Cardiac muscle cell (in vitro differentiated cells and primary cell): ENCODE results near the gene HDAC11. TPM values are rescaled to one million over a fixed set of nuclear protein-coding genes. Genes with fewer than 3 reads are reported as not detected.

Experiments used
- DNase-seq, 2 donors: peaks; one replicate each; pipeline versions ENCODE4 v3.0.0 to v3.0.0-alpha.2; 2010 to 2017; ENCODE audit warnings: low read depth in 1 of 2, low spot score in 1 of 2
- H3K27ac ChIP-seq: fragments of 200-600 bp; sonication (generic); 2 replicates; pipeline ENCODE4 v1.5.1; 2016
- H3K27me3 ChIP-seq: fragments of 200-600 bp; sonication (generic); 2 replicates; pipeline ENCODE4 v1.6.0; 2016; ENCODE audit warnings: control low read depth
- H3K36me3 ChIP-seq: fragments of 200-600 bp; sonication (generic); 2 replicates; pipeline ENCODE4 v1.5.1; 2016; ENCODE audit warnings: control low read depth
- H3K4me1 ChIP-seq: fragments of 200-600 bp; sonication (generic); 2 replicates; pipeline ENCODE4 v1.8.1; 2017; ENCODE audit warnings: low read depth, mild to moderate bottlenecking, mixed run types
- H3K4me3 ChIP-seq: fragments of 200-600 bp; sonication (generic); 2 replicates; pipeline ENCODE4 v1.5.1; 2016; ENCODE audit warnings: mild to moderate bottlenecking
- H3K9me3 ChIP-seq: fragments of 200-600 bp; sonication (generic); 2 replicates; pipeline ENCODE4 v1.5.1; 2017; ENCODE audit warnings: low read depth, mild to moderate bottlenecking, control low read depth
- polyA plus RNA-seq: library from polyadenylated mRNA; unstranded; fragments of >200 nt; fragmentation: Nextera tagmentation; extraction: Ambion mirVana; gene quantifications from 2 replicates; pipeline ENCODE4 v1.2.1, GENCODE V29; 2016
- total RNA-seq: library from RNA; depleted of rRNA; stranded (reverse); fragments of >200 nt; gene quantifications from 2 replicates; pipeline ENCODE4 v1.2.3, GENCODE V29; 2016
- TF ChIP-seq, protein P1 (sequence below): IDR thresholded peaks from 2 replicates; pipeline ENCODE4 v1.5.1; 2012; ENCODE audit warnings: low read depth, mild to moderate bottlenecking, low read length

HDAC11 gene
- total and polyA plus RNA-seq, 2 experiments from 2014 or later: 27.1 to 35.7 TPM

DNA sequence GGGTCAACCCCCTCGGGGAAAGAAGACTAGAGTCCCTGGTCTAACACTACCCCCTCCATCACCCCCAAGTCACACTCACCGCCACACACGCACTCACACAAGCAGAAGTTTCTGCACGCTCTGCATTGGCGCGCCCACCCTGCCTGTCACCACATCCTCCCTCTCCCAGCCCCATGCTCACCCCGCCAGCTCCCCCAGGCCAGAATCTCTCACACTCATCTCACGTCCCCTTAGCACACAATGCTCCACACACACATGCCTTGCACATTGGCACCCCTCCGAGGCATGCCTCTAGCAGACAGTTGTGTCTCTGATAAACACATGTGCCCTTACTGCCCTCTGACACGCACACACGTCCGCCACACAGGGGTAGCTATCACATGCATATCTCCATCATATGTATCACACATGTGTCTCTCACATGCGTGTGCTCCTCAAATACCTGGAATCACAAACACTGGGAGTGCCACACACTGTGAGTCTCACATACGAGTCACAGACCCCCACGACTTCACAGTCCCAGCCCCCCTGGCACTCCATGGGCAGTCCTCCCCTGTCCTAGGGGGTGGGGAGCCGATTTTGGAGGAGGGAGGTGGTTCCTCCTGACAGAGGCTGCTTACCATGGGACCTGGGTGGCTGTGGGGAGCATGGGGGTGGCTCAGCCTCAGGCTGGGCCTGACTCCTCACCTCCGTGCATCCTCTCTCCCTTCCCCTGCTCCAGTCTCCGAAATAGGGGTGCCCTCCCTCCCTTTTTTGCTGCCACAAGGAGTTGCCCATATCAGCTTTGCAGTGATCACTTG, 69.7 kb downstream of the HDAC11 start:
- H3K4me1 ChIP-seq: peaks cover 14% of the 10 kb centered on the region
- no peak overlapping the region for H3K4me3 ChIP-seq
- TF ChIP-seq, protein P1, sequence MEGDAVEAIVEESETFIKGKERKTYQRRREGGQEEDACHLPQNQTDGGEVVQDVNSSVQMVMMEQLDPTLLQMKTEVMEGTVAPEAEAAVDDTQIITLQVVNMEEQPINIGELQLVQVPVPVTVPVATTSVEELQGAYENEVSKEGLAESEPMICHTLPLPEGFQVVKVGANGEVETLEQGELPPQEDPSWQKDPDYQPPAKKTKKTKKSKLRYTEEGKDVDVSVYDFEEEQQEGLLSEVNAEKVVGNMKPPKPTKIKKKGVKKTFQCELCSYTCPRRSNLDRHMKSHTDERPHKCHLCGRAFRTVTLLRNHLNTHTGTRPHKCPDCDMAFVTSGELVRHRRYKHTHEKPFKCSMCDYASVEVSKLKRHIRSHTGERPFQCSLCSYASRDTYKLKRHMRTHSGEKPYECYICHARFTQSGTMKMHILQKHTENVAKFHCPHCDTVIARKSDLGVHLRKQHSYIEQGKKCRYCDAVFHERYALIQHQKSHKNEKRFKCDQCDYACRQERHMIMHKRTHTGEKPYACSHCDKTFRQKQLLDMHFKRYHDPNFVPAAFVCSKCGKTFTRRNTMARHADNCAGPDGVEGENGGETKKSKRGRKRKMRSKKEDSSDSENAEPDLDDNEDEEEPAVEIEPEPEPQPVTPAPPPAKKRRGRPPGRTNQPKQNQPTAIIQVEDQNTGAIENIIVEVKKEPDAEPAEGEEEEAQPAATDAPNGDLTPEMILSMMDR: no peak
- H3K27me3 ChIP-seq: no peaks in the 10 kb centered on the region
- no peak overlapping the region for H3K27ac ChIP-seq
- DNase-seq: no peak
- no peaks in the 10 kb centered on the region for H3K36me3 ChIP-seq
- H3K9me3 ChIP-seq: no peaks in the 10 kb centered on the region

DNA sequence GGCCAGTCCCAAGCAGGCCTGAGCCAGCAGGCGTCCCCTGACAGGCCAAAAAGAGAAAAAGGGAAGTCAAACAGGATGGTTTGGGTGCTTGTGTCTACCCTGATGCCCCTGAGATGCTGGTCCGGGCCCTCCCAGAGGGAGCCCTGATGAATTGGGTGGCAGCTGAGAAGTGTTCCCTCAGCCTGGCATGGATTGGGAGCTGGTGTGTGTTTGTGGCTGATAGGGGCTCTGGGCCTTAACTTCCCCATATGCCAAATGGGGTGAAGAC, 70.3 kb downstream of the HDAC11 start:
- no peak for DNase-seq
- TF ChIP-seq, protein P1: no peak
- Histone ChIP-seq H3K9me3 (no peaks in the 10 kb centered on the region), H3K4me3 (no peak overlapping the region), H3K4me1 (peaks cover 14% of the 10 kb centered on the region), H3K36me3 (no peaks in the 10 kb centered on the region), H3K27me3 (no peaks in the 10 kb centered on the region), H3K27ac (no peak overlapping the region)

DNA sequence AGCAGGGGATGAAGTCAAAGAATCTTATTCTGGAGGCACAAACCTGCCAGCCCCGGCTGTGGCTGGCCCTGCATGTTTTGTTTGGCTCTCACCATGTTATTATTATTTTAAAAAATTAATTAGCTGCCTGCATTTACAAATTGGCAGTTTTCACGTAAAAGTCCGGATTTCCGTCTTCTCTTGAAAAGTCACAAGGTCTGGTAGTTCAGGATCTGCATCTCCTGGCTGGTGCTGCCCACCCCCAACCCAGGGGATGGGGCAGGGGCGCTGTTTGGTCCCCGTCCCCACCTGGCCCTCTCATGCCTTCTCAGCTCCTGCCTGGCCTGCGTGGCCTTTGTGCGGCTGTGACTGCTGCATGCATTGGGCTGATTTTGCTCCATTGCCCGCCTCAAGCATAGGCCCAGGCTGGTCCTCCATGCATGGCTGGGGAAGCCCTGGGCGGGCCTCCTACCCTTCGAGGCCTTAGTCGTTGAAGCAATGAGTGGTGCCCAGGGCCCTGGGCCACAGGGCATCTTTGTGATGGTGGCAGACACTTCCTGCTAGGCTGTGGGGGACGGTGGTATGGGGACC, 70.8 kb downstream of the HDAC11 start:
- peaks cover 15% of the 10 kb centered on the region for H3K4me1 ChIP-seq
- no peaks in the 10 kb centered on the region for H3K36me3 ChIP-seq
- TF ChIP-seq, protein P1: no peak
- no peaks in the 10 kb centered on the region for H3K27me3 ChIP-seq
- H3K4me3 ChIP-seq: no peak overlapping the region
- no peaks in the 10 kb centered on the region for H3K9me3 ChIP-seq
- H3K27ac ChIP-seq: no peak overlapping the region
- DNase-seq: no peak

DNA sequence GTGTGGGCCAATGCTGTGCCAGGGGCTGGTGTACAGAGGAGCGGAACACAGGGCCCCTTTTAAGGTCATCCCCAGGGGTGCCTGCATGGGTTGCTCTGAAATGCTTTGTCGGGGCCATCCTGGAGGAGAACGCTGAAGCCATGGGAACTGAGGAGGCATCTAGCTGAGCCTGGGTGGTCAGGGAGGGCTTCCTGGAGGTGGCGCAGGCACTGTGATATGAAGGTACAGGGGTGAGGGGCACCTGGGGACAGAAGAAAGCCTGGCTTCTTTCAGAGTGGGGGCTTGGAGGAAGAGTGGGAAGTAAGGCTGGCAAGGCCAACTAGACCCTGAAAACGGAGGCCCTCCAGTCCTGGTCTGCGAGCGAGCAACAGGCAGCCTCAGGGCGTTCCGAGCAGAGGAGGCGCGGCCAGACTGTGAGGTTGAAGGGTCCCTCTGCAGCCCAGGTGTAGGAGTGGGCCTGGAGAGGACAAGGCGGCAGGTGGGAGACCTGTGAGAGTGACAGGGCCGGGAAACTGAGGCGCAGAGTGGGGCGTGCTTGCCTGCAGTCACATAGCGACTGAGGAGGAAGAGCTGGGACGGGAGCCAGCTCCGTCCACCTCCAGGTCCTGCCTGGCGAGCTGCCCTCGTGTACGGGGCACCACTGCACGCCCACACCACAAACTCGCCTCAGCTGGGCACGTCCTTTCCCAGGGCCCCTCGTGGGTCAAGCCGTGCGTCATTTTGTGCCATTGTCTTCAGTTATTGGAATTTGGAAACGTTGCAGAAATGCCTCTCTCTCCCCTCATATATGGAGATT, 72.9 kb downstream of the HDAC11 start:
- no peak for DNase-seq
- Histone ChIP-seq H3K9me3 (no peaks in the 10 kb centered on the region), H3K27me3 (no peaks in the 10 kb centered on the region), H3K36me3 (no peaks in the 10 kb centered on the region), H3K27ac (no peak overlapping the region), H3K4me3 (no peak overlapping the region), H3K4me1 (peaks cover 14% of the 10 kb centered on the region)
- TF ChIP-seq, protein P1: no peak

DNA sequence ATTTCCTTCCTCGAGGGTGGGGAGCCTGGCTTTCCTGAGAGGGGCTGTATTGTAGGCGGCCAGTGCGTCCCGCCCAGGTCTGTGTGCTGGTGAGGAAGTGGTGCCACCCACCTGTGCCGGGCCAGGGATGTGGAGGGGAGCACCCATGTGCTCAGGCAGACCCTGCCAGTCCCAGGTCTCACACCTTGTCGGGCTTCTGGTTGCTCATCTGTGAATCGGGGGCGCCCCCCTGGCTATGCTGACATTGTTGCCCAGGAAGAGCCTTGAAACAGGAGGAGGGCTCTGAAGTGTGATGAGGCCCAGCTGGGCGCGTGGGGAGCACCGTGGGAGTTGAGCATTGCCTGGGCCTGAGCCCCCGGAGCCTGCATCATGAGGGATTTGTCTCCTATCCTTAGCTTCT, 73.6 kb downstream of the HDAC11 start:
- Histone ChIP-seq H3K27me3 (no peaks in the 10 kb centered on the region), H3K27ac (no peak overlapping the region), H3K9me3 (no peaks in the 10 kb centered on the region), H3K36me3 (no peaks in the 10 kb centered on the region), H3K4me1 (peaks cover 14% of the 10 kb centered on the region), H3K4me3 (no peak overlapping the region)
- TF ChIP-seq, protein P1: no peak
- no peak for DNase-seq
